Erythroblast (primary cell): ENCODE measurements around the gene AKR7A2.

Experiments
- GATA1 ChIP-seq: IDR thresholded peaks from 2 replicates; pipeline ENCODE4 v1.6.1; 2011; ENCODE audit warnings: low read depth, mild to moderate bottlenecking, control low read depth, low read length, moderate library complexity
- POLR2A ChIP-seq: IDR thresholded peaks from 2 replicates; pipeline ENCODE4 v1.6.1; 2011; ENCODE audit warnings: mild to moderate bottlenecking, low read length

DNA sequence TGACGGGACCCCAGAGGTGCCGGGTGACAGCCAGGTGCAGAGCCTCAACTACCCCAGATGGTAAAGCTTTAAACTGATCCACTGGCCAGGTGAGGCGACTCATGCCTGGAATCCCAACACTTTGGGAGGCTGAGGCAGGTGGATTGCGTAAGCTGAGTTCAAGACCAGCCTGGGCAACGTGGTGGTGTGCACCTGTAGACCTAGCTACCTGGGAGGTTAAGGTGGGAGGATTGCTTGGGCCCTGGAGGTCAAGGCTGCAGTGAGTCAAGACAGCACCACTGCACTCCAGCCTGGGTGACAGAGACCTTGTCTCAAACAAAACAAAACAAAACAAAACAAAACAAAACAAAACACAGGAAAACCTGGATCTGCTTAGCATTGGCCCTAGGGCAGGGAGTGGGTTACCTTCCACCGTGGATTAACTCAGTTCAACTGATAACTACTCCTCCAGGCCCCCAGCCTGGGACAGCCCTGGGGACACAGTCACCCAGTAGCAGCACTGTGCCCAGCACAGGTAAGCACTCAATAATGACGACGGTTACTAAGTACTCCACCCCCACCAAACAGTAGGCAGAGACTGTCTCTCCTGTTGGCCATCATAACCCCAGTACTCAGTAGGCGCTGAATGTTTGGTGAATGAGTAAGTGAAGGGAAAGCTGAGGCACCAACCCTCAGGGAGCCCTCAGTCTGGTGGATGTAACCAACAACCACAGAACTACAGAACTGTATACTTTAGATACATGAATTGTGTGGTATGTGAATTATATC, 21.8 kb upstream of the AKR7A2 start:
- TF ChIP-seq POLR2A, result no peak
- TF ChIP-seq GATA1, result no peak
